CD4-positive, alpha-beta T cell (primary cell): ENCODE measurements around the gene DHODH. TPM values are rescaled to one million over a fixed set of nuclear protein-coding genes. Genes with fewer than 3 reads are reported as not detected.

ENCODE experiments used
- ATAC-seq: fragments of 200-7000 bp; cut with Tn5 transposase; one replicate; pipeline ENCODE4 v1.10.0; 2022; ENCODE audit warnings: mild to moderate bottlenecking; ENCODE audit not compliant: poor library complexity
- CTCF ChIA-PET: fragments of 350-600 bp; sonication (Branson Sonifier 250); formaldehyde crosslinking; loops from one replicate; lab custom pipeline; 2021; ENCODE audit warnings: antibody characterized with exemption, inconsistent platforms; lab: Charles Lee
- POLR2A ChIA-PET: fragments of 350-600 bp; sonication (Branson Sonifier 250); formaldehyde crosslinking; loops from one replicate; lab custom pipeline; 2021; ENCODE audit warnings: antibody characterized with exemption, inconsistent platforms; lab: Charles Lee
- DNase-seq, 14 experiments: peaks; one replicate each; pipeline ENCODE4 v3.0.0-alpha.2; 2013 to 2020; ENCODE audit warnings: mixed read lengths in 2 of 14
- H3K27ac ChIP-seq, 2 donors: one replicate each; pipeline versions ENCODE4 v1.5.1 to v1.7.0; 2013; ENCODE audit warnings: low read length in 2 of 2, low read depth in 1 of 2, mild to moderate bottlenecking in 1 of 2
- H3K27me3 ChIP-seq, 2 experiments: 1 replicate in 1 of 2; 2 replicates in 1 of 2; pipeline versions ENCODE4 v1.6.1 to v1.7.0; 2013; ENCODE audit warnings: low read length in 2 of 2, control low read depth in 1 of 2, mild to moderate bottlenecking in 1 of 2, moderate library complexity in 1 of 2; ENCODE audit not compliant: insufficient read depth in 2 of 2, control insufficient read depth in 1 of 2
- H3K36me3 ChIP-seq: one replicate; pipeline ENCODE4 v1.6.1; 2013; ENCODE audit warnings: low read length, control low read depth; ENCODE audit not compliant: insufficient read depth
- H3K4me1 ChIP-seq: one replicate; pipeline ENCODE4 v1.6.1; 2013; ENCODE audit warnings: low read length, control low read depth; ENCODE audit not compliant: insufficient read depth
- H3K4me3 ChIP-seq: one replicate; pipeline ENCODE4 v1.5.1; 2013; ENCODE audit warnings: mild to moderate bottlenecking, low read length, moderate library complexity
- H3K9me3 ChIP-seq, 2 experiments: 1 replicate in 1 of 2; 2 replicates in 1 of 2; pipeline versions ENCODE4 v1.6.1 to v1.7.0; 2013; ENCODE audit warnings: low read length in 2 of 2, mild to moderate bottlenecking in 2 of 2, control low read depth in 1 of 2, moderate library complexity in 1 of 2; ENCODE audit not compliant: control insufficient read depth in 1 of 2, insufficient read depth in 1 of 2
- H3K27ac Mint-ChIP-seq: one replicate; pipeline ENCODE4 v1.8.0; 2020; ENCODE audit warnings: mixed read lengths
- H3K27me3 Mint-ChIP-seq: one replicate; pipeline ENCODE4 v1.8.0; 2021; ENCODE audit warnings: mixed read lengths
- H3K36me3 Mint-ChIP-seq: one replicate; pipeline ENCODE4 v1.8.0; 2021; ENCODE audit warnings: low read depth, mixed read lengths
- H3K4me1 Mint-ChIP-seq: one replicate; pipeline ENCODE4 v1.8.0; 2021; ENCODE audit warnings: low read depth, mixed read lengths
- H3K4me3 Mint-ChIP-seq: one replicate; pipeline ENCODE4 v1.8.0; 2020; ENCODE audit warnings: mild to moderate bottlenecking, mixed read lengths
- H3K9me3 Mint-ChIP-seq: one replicate; pipeline ENCODE4 v1.8.0; 2020; ENCODE audit warnings: mixed read lengths
- CTCF ChIP-seq: fragments of 200-600 bp; IDR thresholded peaks from one replicate; pipeline ENCODE4 v1.8.0; 2022; ENCODE audit warnings: antibody characterized with exemption, mild to moderate bottlenecking
- intact Hi-C, 2 experiments: fragments of 100-400 bp; cut with DNase I in 1 of 2; cut with micrococcal nuclease in 1 of 2; formaldehyde crosslinking; loops; one replicate each; pipeline versions ENCODE4 v1.15.1 to v1.9.0; 2023 to 2025; cut with DNase I, micrococcal nuclease
- total RNA-seq, 174 experiments: library from RNA in 2 of 174; stranded (reverse) in 2 of 174; gene quantifications; one replicate each; pipeline ENCODE4 v1.2.3 and lab custom pipeline; 2021 to 2026

The DHODH gene
- total RNA-seq, 2 experiments from 2014 or later, result 2.5 to 2.7 TPM

- no peaks in the 10 kb centered on the region for H3K4me1 ChIP-seq
- intact Hi-C loops, result no loop called here
- H3K36me3 ChIP-seq, result no peaks in the 10 kb centered on the region
- ATAC-seq (no peak), DNase-seq (no peak)
- TF ChIP-seq CTCF, result no peak
- no peaks in the 10 kb centered on the region for H3K4me1 Mint-ChIP-seq
- no peaks in the 10 kb centered on the region for H3K27me3 Mint-ChIP-seq
- CTCF ChIA-PET, result no interaction called here
- H3K4me3 ChIP-seq, result no peak overlapping the region
- no peaks in the 10 kb centered on the region for H3K9me3 ChIP-seq
- H3K36me3 Mint-ChIP-seq, result no peaks in the 10 kb centered on the region
- H3K27ac Mint-ChIP-seq, result no peak overlapping the region
- no peak overlapping the region for H3K27ac ChIP-seq
- H3K9me3 Mint-ChIP-seq, result no peaks in the 10 kb centered on the region
- POLR2A ChIA-PET, result no interaction called here
- no peak overlapping the region for H3K4me3 Mint-ChIP-seq
- H3K27me3 ChIP-seq, result no peaks in the 10 kb centered on the region
These were observed 35.5 kb upstream of the DHODH start for GRCh38 chr16:71973001-71973400.

- no peaks in the 10 kb centered on the region for H3K9me3 ChIP-seq
- no peak for ATAC-seq
- DNase-seq, result no peak
- intact Hi-C loops, result no loop called here
- H3K4me1 ChIP-seq, result no peaks in the 10 kb centered on the region
- TF ChIP-seq CTCF, result no peak
- no peak overlapping the region for H3K27ac ChIP-seq
- no peaks in the 10 kb centered on the region for H3K4me1 Mint-ChIP-seq
- H3K36me3 Mint-ChIP-seq, result no peaks in the 10 kb centered on the region
- no peak overlapping the region for H3K27ac Mint-ChIP-seq
- no peaks in the 10 kb centered on the region for H3K9me3 Mint-ChIP-seq
- no peaks in the 10 kb centered on the region for H3K27me3 Mint-ChIP-seq
- H3K36me3 ChIP-seq, result no peaks in the 10 kb centered on the region
- H3K4me3 ChIP-seq, result no peak overlapping the region
- ChIA-PET POLR2A (no interaction called here), CTCF (no interaction called here)
- H3K4me3 Mint-ChIP-seq, result no peak overlapping the region
- no peaks in the 10 kb centered on the region for H3K27me3 ChIP-seq
These were observed 34.3 kb upstream of the DHODH start for GRCh38 chr16:71974068-71974818.

GRCh38 chr16:71985262-71985974, 23.1 kb upstream of the DHODH start:
- no peak for DNase-seq
- intact Hi-C loops, result no loop called here
- CTCF ChIA-PET, result no interaction called here

More at GRCh38 chr16:71985262-71985974, 23.1 kb upstream of the DHODH start:
- no peaks in the 10 kb centered on the region for H3K4me1 ChIP-seq
- Mint-ChIP-seq H3K27ac (no peak overlapping the region), H3K9me3 (no peaks in the 10 kb centered on the region), H3K36me3 (no peaks in the 10 kb centered on the region), H3K4me3 (no peak overlapping the region), H3K4me1 (no peaks in the 10 kb centered on the region), H3K27me3 (peaks cover 47% of the 10 kb centered on the region)
- H3K9me3 ChIP-seq, result no peaks in the 10 kb centered on the region
- ATAC-seq, result no peak
- peaks cover 0 to 6% of the 10 kb centered on the region in 2 experiments for H3K27me3 ChIP-seq
- no peak overlapping the region for H3K4me3 ChIP-seq
- no peak overlapping the region for H3K27ac ChIP-seq
- H3K36me3 ChIP-seq, result no peaks in the 10 kb centered on the region
- POLR2A ChIA-PET, result no interaction called here
- no peak for TF ChIP-seq CTCF
